ENCODE measurements around the gene LTBP2. TPM values are rescaled to one million over a fixed set of nuclear protein-coding genes. Genes with fewer than 3 reads are reported as not detected.
A peak's percentile ranks its signal among the peaks of the same experiment; 100 is the strongest.

The LTBP2 gene
- total RNA-seq, 1 donor from 2014 or later, result 1.3 TPM

DNA sequence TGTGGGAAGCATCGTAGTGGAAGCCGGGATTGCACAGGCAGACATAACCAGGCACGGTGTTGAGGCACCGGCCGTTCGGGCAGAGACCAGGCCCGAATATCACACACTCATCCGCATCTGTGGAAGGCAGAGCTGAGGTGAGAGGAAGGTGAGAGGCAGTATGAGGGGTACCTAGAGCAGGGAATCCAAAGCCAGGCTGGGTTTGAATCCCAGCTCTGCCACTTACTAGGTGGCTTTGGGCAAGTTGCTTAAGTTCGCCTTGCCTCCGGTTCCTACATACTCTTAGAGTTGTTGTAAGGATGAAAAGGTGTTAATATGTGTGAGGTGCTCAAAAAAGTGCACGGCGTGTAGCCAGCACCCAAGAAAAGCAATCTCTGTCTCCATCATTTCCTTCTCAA lies 108.1 kb downstream of the LTBP2 start:
- Mint-ChIP-seq H3K36me3 (ENCODE audit: low read depth) (no peaks in the 10 kb centered on the region), H3K9me3 (no peaks in the 10 kb centered on the region), H3K4me1 (peaks cover 40% of the 10 kb centered on the region), H3K27ac (ENCODE audit: unreplicated experiment) (no peak overlapping the region), H3K27me3 (ENCODE audit: low read depth) (no peaks in the 10 kb centered on the region), H3K4me3 (no peak overlapping the region)
- DNase-seq (ENCODE audit: low read depth, low spot score), result no peak
- TF ChIP-seq, protein P1, sequence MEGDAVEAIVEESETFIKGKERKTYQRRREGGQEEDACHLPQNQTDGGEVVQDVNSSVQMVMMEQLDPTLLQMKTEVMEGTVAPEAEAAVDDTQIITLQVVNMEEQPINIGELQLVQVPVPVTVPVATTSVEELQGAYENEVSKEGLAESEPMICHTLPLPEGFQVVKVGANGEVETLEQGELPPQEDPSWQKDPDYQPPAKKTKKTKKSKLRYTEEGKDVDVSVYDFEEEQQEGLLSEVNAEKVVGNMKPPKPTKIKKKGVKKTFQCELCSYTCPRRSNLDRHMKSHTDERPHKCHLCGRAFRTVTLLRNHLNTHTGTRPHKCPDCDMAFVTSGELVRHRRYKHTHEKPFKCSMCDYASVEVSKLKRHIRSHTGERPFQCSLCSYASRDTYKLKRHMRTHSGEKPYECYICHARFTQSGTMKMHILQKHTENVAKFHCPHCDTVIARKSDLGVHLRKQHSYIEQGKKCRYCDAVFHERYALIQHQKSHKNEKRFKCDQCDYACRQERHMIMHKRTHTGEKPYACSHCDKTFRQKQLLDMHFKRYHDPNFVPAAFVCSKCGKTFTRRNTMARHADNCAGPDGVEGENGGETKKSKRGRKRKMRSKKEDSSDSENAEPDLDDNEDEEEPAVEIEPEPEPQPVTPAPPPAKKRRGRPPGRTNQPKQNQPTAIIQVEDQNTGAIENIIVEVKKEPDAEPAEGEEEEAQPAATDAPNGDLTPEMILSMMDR (conservative IDR thresholded peaks at IDR 0.05), result no peak

DNA sequence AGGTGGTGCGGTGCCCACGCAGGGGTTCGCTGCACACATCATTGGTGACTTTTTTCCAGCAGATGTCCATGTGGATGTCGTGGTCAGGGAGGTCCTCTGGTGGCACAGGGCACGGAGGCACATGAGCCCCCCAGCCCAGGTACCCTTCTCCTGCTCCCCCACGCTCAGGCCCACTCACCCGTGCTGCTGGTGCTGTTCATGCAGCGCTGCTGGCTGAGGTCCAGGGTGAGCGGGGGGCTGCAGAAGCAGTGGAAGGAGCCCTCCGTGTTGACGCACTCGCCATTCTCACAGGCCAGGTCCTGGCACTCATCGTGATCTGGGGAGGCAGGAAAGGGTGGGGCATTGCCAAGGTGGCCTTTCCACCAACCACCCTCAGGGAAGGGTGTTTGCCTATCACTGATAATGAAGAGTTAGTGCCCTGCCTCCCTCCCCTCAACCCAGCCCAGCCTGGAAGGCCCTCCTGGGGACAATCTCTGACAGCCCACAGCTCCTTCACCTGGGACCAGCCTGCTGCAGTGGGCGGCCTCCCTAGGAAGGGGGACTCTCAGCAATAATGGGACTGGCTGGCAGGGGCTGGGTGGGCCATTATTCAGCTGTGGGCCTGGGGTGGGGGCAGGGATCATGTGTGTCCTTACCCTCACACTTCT lies 108.6 kb downstream of the LTBP2 start:
- Mint-ChIP-seq H3K27ac (ENCODE audit: unreplicated experiment) (no peak overlapping the region), H3K36me3 (ENCODE audit: low read depth) (no peaks in the 10 kb centered on the region), H3K4me3 (no peak overlapping the region), H3K9me3 (no peaks in the 10 kb centered on the region), H3K4me1 (peaks cover 34% of the 10 kb centered on the region), H3K27me3 (ENCODE audit: low read depth) (no peaks in the 10 kb centered on the region)
- TF ChIP-seq, protein P1 (conservative IDR thresholded peaks at IDR 0.05), result no peak
- no peak for DNase-seq (ENCODE audit: low read depth, low spot score)

DNA sequence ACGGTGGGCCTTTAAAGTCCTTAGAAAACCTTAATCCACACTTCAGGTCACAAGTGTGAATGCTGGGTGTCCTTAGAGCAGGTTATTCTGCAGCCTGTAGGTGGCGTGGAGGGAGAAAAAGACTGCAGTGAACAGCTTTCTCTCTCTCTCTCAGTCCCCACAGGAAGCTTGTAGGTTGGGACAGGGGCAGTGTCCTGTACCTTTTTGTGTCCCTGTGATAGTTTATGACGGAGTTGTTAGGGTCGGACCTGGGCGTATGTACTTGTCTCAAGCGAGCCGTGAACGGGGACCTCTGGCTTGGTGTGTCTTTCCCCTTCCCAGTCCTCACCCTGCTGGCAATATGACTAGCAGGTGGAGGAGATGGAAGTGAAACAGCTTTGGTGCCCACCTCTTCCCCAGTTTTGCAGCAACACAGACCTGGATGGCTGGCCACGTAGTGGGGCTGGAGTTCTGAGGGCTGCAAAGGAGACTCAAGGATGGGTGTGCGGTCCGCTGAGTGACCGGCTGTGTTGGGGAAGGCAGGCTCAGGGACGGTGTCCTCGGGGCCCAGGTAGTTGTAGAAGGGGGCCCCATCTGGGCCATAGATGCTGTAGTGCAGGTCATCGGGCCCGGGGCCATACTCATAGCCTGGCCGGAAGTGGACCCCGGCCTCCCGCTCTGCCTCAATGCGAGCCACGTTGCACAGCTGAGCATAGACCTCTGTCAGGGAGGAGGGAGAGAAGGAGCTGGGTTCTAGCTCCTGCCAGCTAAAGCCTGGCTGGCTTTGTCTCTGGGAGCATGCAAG lies 109.6 kb downstream of the LTBP2 start:
- TF ChIP-seq, protein P1 (conservative IDR thresholded peaks at IDR 0.05), result peak; percentile 62
- H3K27ac Mint-ChIP-seq (ENCODE audit: unreplicated experiment), result peak overlapping the region; percentile 4
- no peak overlapping the region for H3K4me3 Mint-ChIP-seq
- no peaks in the 10 kb centered on the region for H3K9me3 Mint-ChIP-seq
- no peaks in the 10 kb centered on the region for H3K36me3 Mint-ChIP-seq (ENCODE audit: low read depth)
- no peaks in the 10 kb centered on the region for H3K27me3 Mint-ChIP-seq (ENCODE audit: low read depth)
- H3K4me1 Mint-ChIP-seq, result peaks cover 28% of the 10 kb centered on the region
- DNase-seq (ENCODE audit: low read depth, low spot score), result peak; percentile 45

DNA sequence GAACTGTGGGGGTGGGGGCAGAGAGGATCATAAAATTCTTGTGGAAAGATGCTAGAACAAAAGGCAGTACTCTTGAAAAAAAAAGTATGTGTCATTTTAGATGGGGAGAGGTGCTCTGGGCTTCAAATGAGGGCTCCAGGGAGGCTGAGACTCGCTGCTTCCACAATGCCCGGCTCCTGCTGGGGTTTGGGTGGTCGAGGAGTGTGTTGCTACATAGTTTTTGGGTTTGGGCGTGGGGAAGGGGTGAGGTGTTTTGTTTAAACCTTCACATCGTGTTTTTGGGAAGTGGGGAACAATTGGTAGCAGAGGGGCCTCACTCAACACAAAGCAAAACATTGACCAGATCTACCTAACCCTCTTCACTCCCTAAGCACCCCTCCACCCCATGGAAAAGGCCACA lies 110.3 kb downstream of the LTBP2 start:
- H3K4me3 Mint-ChIP-seq, result no peak overlapping the region

DNA sequence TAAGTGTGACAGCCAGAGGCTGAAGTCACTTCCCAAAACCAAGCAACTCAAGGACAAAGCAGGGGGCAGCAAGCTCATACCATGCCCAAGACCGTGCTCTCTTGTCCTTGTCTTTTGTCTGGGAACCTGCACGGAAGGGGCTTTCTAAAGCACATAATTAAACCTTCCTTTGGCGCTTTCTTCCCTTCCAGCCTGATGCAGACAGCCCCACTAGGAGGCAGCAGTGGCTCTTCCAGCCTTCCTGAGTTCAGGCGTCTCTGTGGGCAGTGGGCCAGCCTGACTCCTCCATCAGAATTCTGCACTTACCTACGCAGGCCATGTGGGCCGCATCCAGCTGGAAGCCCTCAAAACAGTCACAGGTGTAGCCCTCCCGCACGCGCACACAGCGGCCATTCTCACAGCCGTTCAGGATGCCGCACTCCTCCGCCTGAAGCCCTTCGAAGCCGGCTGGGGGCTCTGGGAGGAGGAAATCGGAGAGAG lies 110.9 kb downstream of the LTBP2 start:
- Mint-ChIP-seq H3K9me3 (no peaks in the 10 kb centered on the region), H3K27me3 (ENCODE audit: low read depth) (no peaks in the 10 kb centered on the region), H3K4me1 (peaks cover 19% of the 10 kb centered on the region), H3K36me3 (ENCODE audit: low read depth) (no peaks in the 10 kb centered on the region), H3K4me3 (peak overlapping the region; percentile 41), H3K27ac (ENCODE audit: unreplicated experiment) (peak overlapping the region; percentile 93)
- TF ChIP-seq, protein P1 (conservative IDR thresholded peaks at IDR 0.05), result peak; percentile 74
- peak; percentile 59 for DNase-seq (ENCODE audit: low read depth, low spot score)

More for the DNA sequence above, 110.3 kb downstream of the LTBP2 start:
- Mint-ChIP-seq H3K27ac (ENCODE audit: unreplicated experiment) (peak overlapping the region; percentile 93), H3K9me3 (no peaks in the 10 kb centered on the region), H3K36me3 (ENCODE audit: low read depth) (no peaks in the 10 kb centered on the region), H3K27me3 (ENCODE audit: low read depth) (no peaks in the 10 kb centered on the region), H3K4me1 (peaks cover 21% of the 10 kb centered on the region)
- DNase-seq (ENCODE audit: low read depth, low spot score), result no peak
- TF ChIP-seq, protein P1 (conservative IDR thresholded peaks at IDR 0.05), result no peak
